HEK293 (cell line): ENCODE results near the gene ATP8A2.

ENCODE experiments used
- CTCF ChIA-PET: fragments of 350-600 bp; formaldehyde crosslinking; extraction: SDS; loops from one replicate; lab custom pipeline; 2021; ENCODE audit warnings: antibody characterized with exemption; lab: Yijun Ruan, JAX
- POLR2A ChIA-PET: fragments of 300-600 bp; formaldehyde crosslinking; extraction: SDS; loops from one replicate; lab custom pipeline; 2020; ENCODE audit warnings: antibody characterized with exemption, inconsistent platforms; lab: Yijun Ruan, JAX
- H3K27ac ChIP-seq: fragments of 200-500 bp; sonication (Bioruptor generic); 2 replicates; pipeline ENCODE4 v1.5.1; 2014; ENCODE audit warnings: low read depth, low read length, control low read depth, inconsistent platforms; ENCODE audit errors: extremely low read depth
- H3K36me3 ChIP-seq, 2 experiments: fragments of 200-500 bp in 1 of 2; sonication (Bioruptor generic) in 1 of 2; 1 replicate in 1 of 2; 2 replicates in 1 of 2; pipeline ENCODE4 v1.5.1; 2014 to 2017; ENCODE audit warnings: inconsistent platforms in 2 of 2, low read length in 2 of 2; ENCODE audit not compliant: control insufficient read depth in 2 of 2, insufficient read depth in 1 of 2
- H3K4me1 ChIP-seq: fragments of 200-500 bp; sonication (Bioruptor generic); 2 replicates; pipeline ENCODE4 v1.5.1; 2014; ENCODE audit warnings: mild to moderate bottlenecking, low read length, inconsistent platforms; ENCODE audit not compliant: control insufficient read depth, insufficient read depth
- H3K4me3 ChIP-seq: 2 replicates; pipeline ENCODE4 v1.5.1; 2011; ENCODE audit warnings: low read depth, mild to moderate bottlenecking, control low read depth, low read length, moderate library complexity
- H3K9me3 ChIP-seq: fragments of 200-500 bp; sonication (Bioruptor generic); 2 replicates; pipeline ENCODE4 v1.5.1; 2014; ENCODE audit warnings: low read depth, low read length, inconsistent platforms; ENCODE audit not compliant: control insufficient read depth, insufficient read depth
- EGR2 ChIP-seq: fragments of 450-650 bp; formaldehyde crosslinking; IDR thresholded peaks from 2 replicates; pipeline ENCODE4 v1.5.1; 2016; ENCODE audit warnings: low read depth, missing biosample characterization, missing genetic modification characterization
- HOXC10 ChIP-seq: sonication (generic); formaldehyde crosslinking; IDR thresholded peaks from 2 replicates; pipeline ENCODE4 v1.8.1; 2023; ENCODE audit warnings: mild to moderate bottlenecking, missing genetic modification reagents
- KLF8 ChIP-seq: fragments of 450-650 bp; formaldehyde crosslinking; IDR thresholded peaks from 2 replicates; pipeline ENCODE4 v1.5.1; 2016; ENCODE audit warnings: missing biosample characterization, missing genetic modification characterization
- MZF1 ChIP-seq: fragments of 450-650 bp; formaldehyde crosslinking; IDR thresholded peaks from 2 replicates; pipeline ENCODE4 v1.5.1; 2017; ENCODE audit warnings: missing biosample characterization, missing genetic modification characterization, borderline replicate concordance
- RBAK ChIP-seq: fragments of 450-650 bp; formaldehyde crosslinking; IDR thresholded peaks from 2 replicates; pipeline ENCODE4 v1.5.1; 2016; ENCODE audit warnings: missing biosample characterization, missing genetic modification characterization
- SETDB1 ChIP-seq: IDR thresholded peaks from one replicate; pipeline ENCODE4 v1.6.1; 2017; ENCODE audit warnings: mild to moderate bottlenecking, low read length, moderate library complexity, mixed read lengths; ENCODE audit not compliant: insufficient read length
- ZBTB7A ChIP-seq: fragments of 450-650 bp; formaldehyde crosslinking; IDR thresholded peaks from 2 replicates; pipeline ENCODE4 v1.5.1; 2016; ENCODE audit warnings: low read depth, missing biosample characterization, missing genetic modification characterization
- ZFHX2 ChIP-seq: fragments of 450-650 bp; formaldehyde crosslinking; conservative IDR thresholded peaks from 2 replicates; pipeline ENCODE4 v1.5.1; 2016; ENCODE audit warnings: missing biosample characterization, missing genetic modification characterization
- ZFP69B ChIP-seq: fragments of 450-650 bp; formaldehyde crosslinking; IDR thresholded peaks from 2 replicates; pipeline ENCODE4 v1.5.1; 2016; ENCODE audit warnings: missing biosample characterization, missing genetic modification characterization
- ZNF266 ChIP-seq: fragments of 450-650 bp; formaldehyde crosslinking; IDR thresholded peaks from 2 replicates; pipeline ENCODE4 v1.5.1; 2016; ENCODE audit warnings: missing biosample characterization, missing genetic modification characterization, low read depth
- ZNF350 ChIP-seq: fragments of 450-650 bp; formaldehyde crosslinking; IDR thresholded peaks from 2 replicates; pipeline ENCODE4 v1.5.0; 2017; ENCODE audit warnings: missing biosample characterization, mild to moderate bottlenecking, missing genetic modification characterization
- ZNF423 ChIP-seq: fragments of 450-650 bp; formaldehyde crosslinking; IDR thresholded peaks from 2 replicates; pipeline ENCODE4 v1.5.1; 2016; ENCODE audit warnings: missing biosample characterization, missing genetic modification characterization
- ZNF544 ChIP-seq: fragments of 450-650 bp; formaldehyde crosslinking; IDR thresholded peaks from 2 replicates; pipeline ENCODE4 v1.5.0; 2017; ENCODE audit warnings: missing biosample characterization, missing genetic modification characterization
- ZNF624 ChIP-seq: fragments of 450-650 bp; formaldehyde crosslinking; IDR thresholded peaks from 2 replicates; pipeline ENCODE4 v1.5.1; 2017; ENCODE audit warnings: missing biosample characterization, missing genetic modification characterization
- ZNF677 ChIP-seq: fragments of 450-650 bp; IDR thresholded peaks from 2 replicates; pipeline ENCODE4 v1.5.0; 2018; ENCODE audit warnings: missing biosample characterization, mild to moderate bottlenecking, missing genetic modification characterization, moderate library complexity
- ZNF76 ChIP-seq: fragments of 450-650 bp; formaldehyde crosslinking; IDR thresholded peaks from 2 replicates; pipeline ENCODE4; 2016; ENCODE audit warnings: low read depth, missing biosample characterization, missing genetic modification characterization, borderline replicate concordance
- ZNF792 ChIP-seq: fragments of 450-650 bp; formaldehyde crosslinking; IDR thresholded peaks from 2 replicates; pipeline ENCODE4 v1.5.1; 2016; ENCODE audit warnings: missing biosample characterization, missing genetic modification characterization
- ZNF830 ChIP-seq: fragments of 450-650 bp; IDR thresholded peaks from 2 replicates; pipeline ENCODE4 v1.5.0; 2018; ENCODE audit warnings: missing biosample characterization, missing genetic modification characterization, low read depth, mild to moderate bottlenecking, moderate library complexity
- TF ChIP-seq, protein P1 (sequence below): fragments of 450-650 bp; formaldehyde crosslinking; IDR thresholded peaks from 2 replicates; pipeline ENCODE4 v1.5.1; 2017; ENCODE audit warnings: missing biosample characterization, mild to moderate bottlenecking, missing genetic modification characterization, moderate library complexity
- TF ChIP-seq, protein P2 (sequence below): fragments of 450-650 bp; formaldehyde crosslinking; IDR thresholded peaks from 2 replicates; pipeline ENCODE4 v1.5.1; 2016; ENCODE audit warnings: missing biosample characterization, missing genetic modification characterization

The ATP8A2 gene

DNA sequence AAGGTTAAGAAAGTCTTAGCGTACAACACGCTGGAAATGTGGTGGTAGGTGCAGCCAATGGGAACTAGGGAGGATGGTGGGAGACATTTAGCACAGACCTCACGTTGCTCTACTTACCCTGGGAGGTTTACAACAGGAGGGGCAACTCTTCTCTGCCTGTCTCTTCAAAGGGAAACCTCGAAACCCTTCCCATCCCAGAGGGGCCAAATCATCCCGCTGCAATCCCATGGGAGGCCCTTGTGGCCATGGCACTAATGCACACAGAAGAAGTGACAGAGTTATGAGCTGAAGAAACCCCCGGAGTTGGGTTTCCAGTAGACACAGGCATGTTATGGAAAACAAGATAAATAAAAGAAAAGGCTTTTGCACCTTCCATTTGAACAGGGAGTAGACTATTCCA, 644.4 kb downstream of the ATP8A2 start:
- Histone ChIP-seq H3K27ac (no peak overlapping the region), H3K36me3 (no peaks in the 10 kb centered on the region), H3K4me3 (no peak overlapping the region)
- POLR2A ChIA-PET, result no interaction called here
- CTCF ChIA-PET, result no interaction called here
- TF ChIP-seq ZNF792 (no peak), ZNF624 (tag by site-specific recombination) (no peak)
- TF ChIP-seq, all 188 proteins: peak for 0
- Histone ChIP-seq H3K9me3 (no peaks in the 10 kb centered on the region), H3K4me1 (peaks cover 5% of the 10 kb centered on the region; the same call in 1 of the 2 replicates)

DNA sequence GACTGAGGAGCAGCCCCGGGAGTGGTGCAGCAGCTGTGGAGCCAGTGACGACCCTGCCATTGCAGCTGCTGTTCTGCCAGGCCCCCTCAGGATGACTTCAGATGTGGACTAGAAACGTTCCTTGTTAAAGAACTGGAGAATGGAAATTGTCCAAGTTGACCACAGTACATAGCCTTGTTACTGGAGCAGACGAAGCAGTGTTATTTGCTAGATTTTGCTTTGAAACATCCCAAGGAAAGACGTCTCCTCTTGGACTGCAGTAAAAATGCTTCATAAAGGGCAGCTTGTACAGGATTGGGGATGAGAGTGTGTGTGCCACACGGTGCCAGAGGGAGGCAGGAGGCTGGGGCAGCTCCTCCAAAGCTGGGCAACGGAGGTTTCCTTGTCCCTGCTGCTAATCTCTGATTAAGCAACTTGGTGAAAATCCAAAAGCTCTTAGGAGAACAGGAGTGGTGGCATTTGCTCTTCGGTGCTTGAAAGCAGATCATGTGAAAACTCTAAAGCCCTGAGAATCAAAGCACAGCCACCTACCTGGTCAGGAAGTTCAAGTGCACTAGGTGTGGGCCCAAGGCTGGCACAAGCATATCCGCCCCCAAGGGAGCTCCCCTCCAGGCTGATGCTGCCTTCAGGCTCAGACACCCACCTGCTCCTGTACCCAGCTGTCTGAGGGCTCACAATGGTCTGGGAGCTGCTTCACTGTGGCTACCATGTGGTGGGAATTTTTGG, 645.6 kb downstream of the ATP8A2 start:
- no peak overlapping the region for H3K27ac ChIP-seq
- no peaks in the 10 kb centered on the region for H3K36me3 ChIP-seq
- no peak for TF ChIP-seq ZNF266 (tag by site-specific recombination)
- TF ChIP-seq RBAK (tag by site-specific recombination), result no peak
- TF ChIP-seq ZNF677, result no peak
- TF ChIP-seq EGR2 (tag by site-specific recombination), result peak; percentile 76
- TF ChIP-seq ZBTB7A (tag by site-specific recombination), result no peak
- TF ChIP-seq ZNF350 (tag by site-specific recombination), result no peak
- no peak for TF ChIP-seq MZF1 (tag by site-specific recombination)
- TF ChIP-seq ZNF76 (tag by site-specific recombination), result no peak
- TF ChIP-seq ZFHX2 (tag by site-specific recombination), result peak; percentile 72
- no peak for TF ChIP-seq ZNF544
- TF ChIP-seq SETDB1, result no peak
- no peak for TF ChIP-seq ZNF423 (tag by site-specific recombination)
- no peak for TF ChIP-seq KLF8 (tag by site-specific recombination)
- no peak for TF ChIP-seq ZFP69B (tag by site-specific recombination)
- no peak for TF ChIP-seq HOXC10 (CRISPR knock-in tag)
- TF ChIP-seq ZNF830, result no peak
- TF ChIP-seq, protein P1, sequence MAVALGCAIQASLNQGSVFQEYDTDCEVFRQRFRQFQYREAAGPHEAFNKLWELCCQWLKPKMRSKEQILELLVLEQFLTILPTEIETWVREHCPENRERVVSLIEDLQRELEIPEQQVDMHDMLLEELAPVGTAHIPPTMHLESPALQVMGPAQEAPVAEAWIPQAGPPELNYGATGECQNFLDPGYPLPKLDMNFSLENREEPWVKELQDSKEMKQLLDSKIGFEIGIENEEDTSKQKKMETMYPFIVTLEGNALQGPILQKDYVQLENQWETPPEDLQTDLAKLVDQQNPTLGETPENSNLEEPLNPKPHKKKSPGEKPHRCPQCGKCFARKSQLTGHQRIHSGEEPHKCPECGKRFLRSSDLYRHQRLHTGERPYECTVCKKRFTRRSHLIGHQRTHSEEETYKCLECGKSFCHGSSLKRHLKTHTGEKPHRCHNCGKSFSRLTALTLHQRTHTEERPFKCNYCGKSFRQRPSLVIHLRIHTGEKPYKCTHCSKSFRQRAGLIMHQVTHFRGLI (tag by site-specific recombination), result no peak
- TF ChIP-seq, protein P2, sequence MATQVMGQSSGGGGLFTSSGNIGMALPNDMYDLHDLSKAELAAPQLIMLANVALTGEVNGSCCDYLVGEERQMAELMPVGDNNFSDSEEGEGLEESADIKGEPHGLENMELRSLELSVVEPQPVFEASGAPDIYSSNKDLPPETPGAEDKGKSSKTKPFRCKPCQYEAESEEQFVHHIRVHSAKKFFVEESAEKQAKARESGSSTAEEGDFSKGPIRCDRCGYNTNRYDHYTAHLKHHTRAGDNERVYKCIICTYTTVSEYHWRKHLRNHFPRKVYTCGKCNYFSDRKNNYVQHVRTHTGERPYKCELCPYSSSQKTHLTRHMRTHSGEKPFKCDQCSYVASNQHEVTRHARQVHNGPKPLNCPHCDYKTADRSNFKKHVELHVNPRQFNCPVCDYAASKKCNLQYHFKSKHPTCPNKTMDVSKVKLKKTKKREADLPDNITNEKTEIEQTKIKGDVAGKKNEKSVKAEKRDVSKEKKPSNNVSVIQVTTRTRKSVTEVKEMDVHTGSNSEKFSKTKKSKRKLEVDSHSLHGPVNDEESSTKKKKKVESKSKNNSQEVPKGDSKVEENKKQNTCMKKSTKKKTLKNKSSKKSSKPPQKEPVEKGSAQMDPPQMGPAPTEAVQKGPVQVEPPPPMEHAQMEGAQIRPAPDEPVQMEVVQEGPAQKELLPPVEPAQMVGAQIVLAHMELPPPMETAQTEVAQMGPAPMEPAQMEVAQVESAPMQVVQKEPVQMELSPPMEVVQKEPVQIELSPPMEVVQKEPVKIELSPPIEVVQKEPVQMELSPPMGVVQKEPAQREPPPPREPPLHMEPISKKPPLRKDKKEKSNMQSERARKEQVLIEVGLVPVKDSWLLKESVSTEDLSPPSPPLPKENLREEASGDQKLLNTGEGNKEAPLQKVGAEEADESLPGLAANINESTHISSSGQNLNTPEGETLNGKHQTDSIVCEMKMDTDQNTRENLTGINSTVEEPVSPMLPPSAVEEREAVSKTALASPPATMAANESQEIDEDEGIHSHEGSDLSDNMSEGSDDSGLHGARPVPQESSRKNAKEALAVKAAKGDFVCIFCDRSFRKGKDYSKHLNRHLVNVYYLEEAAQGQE (tag by site-specific recombination), result no peak
- CTCF ChIA-PET, result no interaction called here
- no peaks in the 10 kb centered on the region for H3K9me3 ChIP-seq
- H3K4me3 ChIP-seq, result no peak overlapping the region
- H3K4me1 ChIP-seq, result peaks cover 9% of the 10 kb centered on the region
- POLR2A ChIA-PET, result no interaction called here
